Kidney (tissue), 14 donors: ENCODE data around the gene CCDC197. TPM values are rescaled to one million over a fixed set of nuclear protein-coding genes. Genes with fewer than 3 reads are reported as not detected.

Experiments used
- DNase-seq, 5 donors: peaks; one replicate each; pipeline ENCODE4 v3.0.0-alpha.2; 2013 to 2020
- FAIRE-seq: peaks from 2 replicates; lab custom pipeline; 2012; peaks lifted over from hg19 to GRCh38; lab: Jason Lieb, UNC
- H3K27ac ChIP-seq, 2 donors: one replicate each; pipeline ENCODE4 v1.7.0; 2013; ENCODE audit warnings: low read depth in 2 of 2, low read length in 2 of 2, inconsistent platforms in 1 of 2
- H3K27me3 ChIP-seq: one replicate; pipeline ENCODE4 v1.7.1; 2013; ENCODE audit warnings: low read length, inconsistent platforms; ENCODE audit not compliant: control insufficient read depth, insufficient read depth
- H3K36me3 ChIP-seq, 3 donors: one replicate each; pipeline versions ENCODE4 v1.7.0 to v1.7.1; 2013; ENCODE audit warnings: low read length in 3 of 3, control low read depth in 1 of 3, inconsistent platforms in 1 of 3; ENCODE audit not compliant: insufficient read depth in 3 of 3, control insufficient read depth in 2 of 3
- H3K4me1 ChIP-seq, 3 donors: one replicate each; pipeline versions ENCODE4 v1.7.0 to v1.7.1; 2013; ENCODE audit warnings: low read length in 3 of 3, inconsistent platforms in 1 of 3, low read depth in 1 of 3; ENCODE audit not compliant: control insufficient read depth in 2 of 3, insufficient read depth in 2 of 3
- H3K4me3 ChIP-seq, 3 donors: one replicate each; pipeline versions ENCODE4 v1.7.0 to v1.8.1; 2013; ENCODE audit warnings: low read length in 3 of 3, control low read depth in 1 of 3, inconsistent platforms in 1 of 3
- H3K9ac ChIP-seq, 3 donors: one replicate each; pipeline versions ENCODE4 v1.7.0 to v1.7.1; 2013; ENCODE audit warnings: low read length in 3 of 3, control low read depth in 1 of 3, inconsistent platforms in 1 of 3
- H3K9me3 ChIP-seq, 3 donors: one replicate each; pipeline versions ENCODE4 v1.7.0 to v1.7.1; 2013; ENCODE audit warnings: low read length in 3 of 3, control low read depth in 1 of 3, inconsistent platforms in 1 of 3; ENCODE audit not compliant: control insufficient read depth in 2 of 3, insufficient read depth in 1 of 3
- intact Hi-C: fragments of 100-400 bp; cut with DNase I; formaldehyde crosslinking; loops from one replicate; pipeline ENCODE4 v1.11.1; 2022
- polyA plus RNA-seq: library from polyadenylated mRNA; stranded (reverse); fragments of 350-450 nt; fragmentation: Illumina TruSeq; extraction: RNeasy Lipid Tissue Mini Kit (QIAGEN cat#74804); gene quantifications from one replicate; pipeline ENCODE4 v1.2.3, GENCODE V29; 2014; ENCODE audit warnings: low read depth, low replicate concordance; ENCODE audit not compliant: insufficient read depth
- total RNA-seq: library from RNA; stranded (reverse); fragmentation: NEBNext Ultra II Directional; extraction: Animal tissue kit (Norgen Biotek cat#: 25700); gene quantifications from one replicate; pipeline ENCODE4 v1.2.1, GENCODE V29; 2021
- TF ChIP-seq, protein P1 (sequence below): IDR thresholded peaks from 3 replicates; pipeline ENCODE4 v1.5.1; 2012; ENCODE audit warnings: mild to moderate bottlenecking, moderate library complexity, borderline replicate concordance; ENCODE audit not compliant: insufficient read depth; ENCODE audit errors: extremely low read depth
- donor health status: control.
- donor health status: control.
- donor health status: control.
- donor health status: control.
- donor health status: control.
- donor health status: DM: yes; HTN: yes; CAD: no.
- donor health status: Normal renal cell carcinoma (clear cell type).

The CCDC197 gene
- total and polyA plus RNA-seq, 2 donors from 2014 or later, result not detected

DNA sequence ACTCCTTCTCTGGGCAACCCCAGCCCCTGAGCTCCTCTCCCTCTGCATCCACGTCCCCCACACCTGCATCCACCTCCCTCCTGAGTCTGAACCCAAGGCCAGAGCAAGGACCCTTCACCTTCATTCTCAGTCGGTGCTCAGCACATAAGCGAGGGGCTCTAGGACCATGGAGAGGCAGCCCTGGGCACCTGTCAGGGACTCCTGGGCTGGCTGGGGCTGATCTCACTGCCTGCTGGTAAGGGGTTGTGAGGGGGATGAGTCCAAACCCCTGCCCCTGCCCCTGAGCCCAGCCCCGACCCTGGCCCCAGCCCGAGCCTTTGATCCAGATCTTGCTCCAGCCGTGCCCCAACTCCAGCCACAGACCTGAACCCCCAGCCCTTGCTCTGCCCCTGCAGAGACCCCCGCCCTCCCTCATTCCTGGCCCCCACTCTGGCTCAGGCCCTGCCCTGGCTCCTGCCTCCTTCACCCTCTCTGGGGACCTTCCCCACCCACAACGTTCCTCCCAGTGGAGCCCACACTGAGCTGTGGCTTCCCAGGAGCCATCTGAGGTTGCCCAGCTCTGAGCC, 888 bp upstream of the CCDC197 start:
- no peaks in the 10 kb centered on the region for H3K9me3 ChIP-seq
- H3K4me1 ChIP-seq, result no peaks in the 10 kb centered on the region
- FAIRE-seq (no peak), DNase-seq (no peak)
- no peak overlapping the region for H3K4me3 ChIP-seq
- H3K27me3 ChIP-seq, result no peaks in the 10 kb centered on the region
- TF ChIP-seq, protein P1, sequence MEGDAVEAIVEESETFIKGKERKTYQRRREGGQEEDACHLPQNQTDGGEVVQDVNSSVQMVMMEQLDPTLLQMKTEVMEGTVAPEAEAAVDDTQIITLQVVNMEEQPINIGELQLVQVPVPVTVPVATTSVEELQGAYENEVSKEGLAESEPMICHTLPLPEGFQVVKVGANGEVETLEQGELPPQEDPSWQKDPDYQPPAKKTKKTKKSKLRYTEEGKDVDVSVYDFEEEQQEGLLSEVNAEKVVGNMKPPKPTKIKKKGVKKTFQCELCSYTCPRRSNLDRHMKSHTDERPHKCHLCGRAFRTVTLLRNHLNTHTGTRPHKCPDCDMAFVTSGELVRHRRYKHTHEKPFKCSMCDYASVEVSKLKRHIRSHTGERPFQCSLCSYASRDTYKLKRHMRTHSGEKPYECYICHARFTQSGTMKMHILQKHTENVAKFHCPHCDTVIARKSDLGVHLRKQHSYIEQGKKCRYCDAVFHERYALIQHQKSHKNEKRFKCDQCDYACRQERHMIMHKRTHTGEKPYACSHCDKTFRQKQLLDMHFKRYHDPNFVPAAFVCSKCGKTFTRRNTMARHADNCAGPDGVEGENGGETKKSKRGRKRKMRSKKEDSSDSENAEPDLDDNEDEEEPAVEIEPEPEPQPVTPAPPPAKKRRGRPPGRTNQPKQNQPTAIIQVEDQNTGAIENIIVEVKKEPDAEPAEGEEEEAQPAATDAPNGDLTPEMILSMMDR, result no peak
- H3K9ac ChIP-seq, result no peak overlapping the region
- intact Hi-C loops, result loop anchor here (5.0 kb wide), 1 partner anchor 49 kb away; no protein-coding TSS in a partner anchor
- no peaks in the 10 kb centered on the region for H3K36me3 ChIP-seq
- no peak overlapping the region for H3K27ac ChIP-seq

DNA sequence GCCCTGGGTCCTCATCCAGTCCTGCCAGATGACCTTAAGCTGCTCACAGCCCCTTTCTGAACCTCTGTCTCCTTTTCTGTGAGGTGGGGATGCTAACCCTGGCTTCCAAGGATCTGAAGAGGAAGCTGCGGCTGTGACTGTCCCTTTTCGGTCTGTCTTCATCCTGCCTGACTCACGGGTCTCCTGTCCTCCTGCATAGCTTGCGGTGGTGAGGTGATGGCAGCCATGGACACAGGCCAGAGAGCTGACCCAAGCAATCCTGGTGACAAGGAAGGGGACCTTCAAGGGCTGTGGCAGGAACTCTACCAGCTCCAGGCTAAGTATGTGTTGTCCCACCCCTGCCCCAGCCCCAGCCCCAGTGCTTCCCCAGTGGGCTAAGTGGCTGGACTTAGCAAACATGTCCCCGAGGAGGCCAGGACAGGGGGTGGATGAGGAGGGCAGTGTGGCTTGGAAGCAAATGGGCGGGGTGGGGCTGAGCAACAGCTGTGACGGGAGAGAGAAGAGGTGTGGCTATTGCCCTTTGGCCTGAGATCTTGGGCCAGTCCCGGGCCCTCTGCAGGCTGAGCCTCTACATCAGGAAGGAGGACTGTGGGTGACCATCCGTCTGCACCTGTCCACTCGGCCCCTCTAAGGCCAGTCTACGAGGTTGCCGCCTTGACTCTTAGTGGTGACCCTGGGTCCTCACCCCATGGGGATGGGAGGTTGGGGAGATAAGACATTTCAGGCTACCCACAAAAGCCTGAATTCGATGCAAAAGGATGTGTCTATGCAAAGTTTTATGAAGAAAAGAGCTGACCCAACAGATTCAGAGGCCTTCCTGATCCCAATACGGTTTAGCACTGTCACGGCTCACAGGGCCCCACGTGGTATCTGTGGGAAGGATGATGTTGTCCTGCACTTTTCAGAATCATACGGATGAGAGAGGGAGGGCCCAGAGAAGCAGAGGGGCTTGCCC, 1.1 kb downstream of the CCDC197 start:
- no peak for FAIRE-seq
- H3K4me1 ChIP-seq, result no peaks in the 10 kb centered on the region
- peaks cover 3% of the 10 kb centered on the region for H3K27me3 ChIP-seq
- H3K27ac ChIP-seq, result no peak overlapping the region
- H3K36me3 ChIP-seq, result no peaks in the 10 kb centered on the region
- TF ChIP-seq, protein P1, result no peak
- H3K9ac ChIP-seq, result no peak overlapping the region
- intact Hi-C loops, result loop anchor here (5.0 kb wide), 1 partner anchor 51 kb away; no protein-coding TSS in a partner anchor
- no peak overlapping the region for H3K4me3 ChIP-seq
- H3K9me3 ChIP-seq, result no peaks in the 10 kb centered on the region
- no peak for DNase-seq

DNA sequence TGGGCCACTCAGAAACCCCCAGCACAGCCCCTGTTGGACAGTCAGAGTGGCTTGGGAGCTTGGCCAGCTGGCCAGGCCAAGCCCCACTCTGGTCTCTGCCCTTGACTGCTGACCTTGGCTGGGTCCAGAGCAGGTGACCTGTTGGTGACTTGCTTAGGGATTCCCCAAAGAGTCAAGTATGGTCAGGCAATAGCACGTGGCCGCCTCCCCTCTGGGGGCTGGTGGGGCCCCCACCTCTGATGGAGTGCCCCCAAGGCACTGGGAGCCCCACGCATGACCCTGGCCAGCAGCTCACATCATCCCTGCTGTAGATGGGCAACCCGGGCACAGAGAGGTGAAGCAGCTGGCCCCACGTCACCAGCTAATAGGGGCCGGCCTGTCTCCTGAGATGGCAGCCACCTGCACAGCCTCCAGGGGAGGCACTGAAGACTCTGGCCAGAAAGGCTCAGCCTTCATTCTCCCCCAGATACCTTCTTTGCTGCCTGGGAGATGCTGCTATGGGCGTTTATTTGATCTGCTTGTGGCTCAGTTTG, 1.8 kb downstream of the CCDC197 start:
- TF ChIP-seq, protein P1, result no peak
- Histone ChIP-seq H3K4me1 (peaks cover 0 to 4% (median 3%) of the 10 kb centered on the region in 3 donors), H3K4me3 (no peak overlapping the region), H3K9ac (no peak overlapping the region), H3K27me3 (peaks cover 3% of the 10 kb centered on the region), H3K9me3 (no peaks in the 10 kb centered on the region), H3K36me3 (no peaks in the 10 kb centered on the region), H3K27ac (no peak overlapping the region)
- no peak for FAIRE-seq
- no peak for DNase-seq
- intact Hi-C loops, result loop anchor here (5.0 kb wide), 1 partner anchor 52 kb away; no protein-coding TSS in a partner anchor
